HuH-7 (cell line): ENCODE results near the gene STIM2.
"Not testable (repeated sequence)": the region's sequence is repeated elsewhere in the genome, so short reads cannot be mapped to it uniquely, and the experiment has no call there.

Experiments used
- DNase-seq: peaks from one replicate; pipeline ENCODE4 v3.0.0; 2011; ENCODE audit warnings: low spot score

The STIM2 gene

DNA sequence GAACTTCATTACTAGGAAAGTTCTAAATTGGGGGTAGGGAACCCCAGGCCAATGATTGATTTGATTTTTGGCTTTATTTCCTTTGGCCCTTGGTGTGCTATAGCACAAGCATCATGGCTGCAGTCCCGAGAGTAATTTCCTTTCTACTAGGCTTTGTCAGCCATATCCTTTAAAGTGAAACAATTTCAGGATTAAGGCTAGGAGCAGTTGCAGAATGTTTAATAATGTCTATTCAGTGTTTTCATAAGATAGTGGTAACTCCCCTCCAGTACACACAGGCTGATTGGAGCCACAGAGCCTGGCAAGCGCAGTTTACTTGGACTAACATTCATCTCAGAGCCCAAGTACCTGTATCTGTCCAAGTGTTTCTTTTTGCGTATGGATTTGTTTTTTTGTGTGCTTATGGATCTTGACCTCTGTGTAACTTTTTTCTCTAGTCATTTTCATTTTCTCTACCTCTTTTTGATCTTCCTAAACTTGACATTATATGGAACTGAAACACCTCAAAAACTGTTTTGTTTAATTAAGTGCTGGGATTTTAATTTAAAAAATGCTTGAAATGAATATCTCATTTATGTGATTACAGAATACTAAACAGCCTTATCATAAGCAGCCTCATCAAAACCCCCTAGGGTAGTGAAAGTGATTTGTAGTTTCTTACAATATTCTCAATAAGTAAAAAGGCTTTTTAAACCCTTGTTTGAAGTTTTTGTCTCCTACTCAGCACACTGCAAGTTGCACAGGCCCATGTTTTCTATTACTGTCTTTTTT lies 7.5 kb downstream of the STIM2 start:
- DNase-seq, result no peak

DNA sequence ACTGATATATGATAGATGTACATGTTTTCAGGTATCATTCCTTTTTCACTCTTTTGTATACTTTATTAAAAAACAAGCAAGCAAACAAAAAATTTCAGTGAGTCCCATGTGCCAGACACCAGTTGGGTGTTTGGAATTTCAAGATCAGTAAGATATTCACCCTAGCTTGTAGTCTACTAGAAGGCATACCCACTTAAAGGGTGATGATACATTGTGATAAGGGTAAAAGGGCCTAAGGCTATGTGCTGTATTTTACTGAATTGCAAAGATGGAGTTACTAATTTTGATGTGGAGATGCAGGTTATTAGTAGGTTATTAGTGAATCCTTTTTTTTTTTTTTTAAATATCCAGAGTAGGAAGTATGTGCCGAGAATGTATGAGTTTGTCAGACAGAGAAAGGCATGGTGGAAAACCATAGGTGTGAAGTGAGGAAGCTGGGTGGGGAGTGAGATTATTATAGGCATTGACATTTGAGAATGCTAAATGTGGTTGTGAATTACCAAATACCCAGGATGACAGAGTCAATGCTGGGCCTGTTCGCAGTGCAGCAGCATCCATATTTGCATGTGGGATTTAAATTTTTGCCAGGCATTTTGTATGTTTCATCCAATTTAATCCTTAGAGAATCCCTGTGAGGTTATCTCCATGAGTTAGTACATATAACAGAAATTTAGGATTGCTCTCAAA lies 10.1 kb downstream of the STIM2 start:
- DNase-seq, result no peak

DNA sequence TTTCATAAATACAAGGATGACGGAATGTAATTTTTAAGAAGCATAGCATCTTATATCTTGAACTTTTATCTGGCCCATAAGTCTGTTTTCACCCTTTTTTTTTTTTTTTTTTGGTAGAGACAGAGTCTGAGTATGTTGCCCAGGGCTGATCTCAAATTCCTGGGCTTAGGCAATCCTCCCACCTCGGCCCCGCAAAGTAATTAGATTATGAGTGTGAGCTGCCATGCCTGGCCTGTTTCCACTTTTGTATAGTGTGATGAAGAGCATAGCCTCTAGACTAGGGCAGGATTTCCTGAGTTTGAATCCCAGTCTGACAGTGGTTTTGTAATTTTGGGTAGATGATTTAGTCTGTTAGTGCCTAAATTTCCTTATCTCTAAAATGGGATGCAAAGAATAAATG lies 11.0 kb downstream of the STIM2 start:
- no peak for DNase-seq

DNA sequence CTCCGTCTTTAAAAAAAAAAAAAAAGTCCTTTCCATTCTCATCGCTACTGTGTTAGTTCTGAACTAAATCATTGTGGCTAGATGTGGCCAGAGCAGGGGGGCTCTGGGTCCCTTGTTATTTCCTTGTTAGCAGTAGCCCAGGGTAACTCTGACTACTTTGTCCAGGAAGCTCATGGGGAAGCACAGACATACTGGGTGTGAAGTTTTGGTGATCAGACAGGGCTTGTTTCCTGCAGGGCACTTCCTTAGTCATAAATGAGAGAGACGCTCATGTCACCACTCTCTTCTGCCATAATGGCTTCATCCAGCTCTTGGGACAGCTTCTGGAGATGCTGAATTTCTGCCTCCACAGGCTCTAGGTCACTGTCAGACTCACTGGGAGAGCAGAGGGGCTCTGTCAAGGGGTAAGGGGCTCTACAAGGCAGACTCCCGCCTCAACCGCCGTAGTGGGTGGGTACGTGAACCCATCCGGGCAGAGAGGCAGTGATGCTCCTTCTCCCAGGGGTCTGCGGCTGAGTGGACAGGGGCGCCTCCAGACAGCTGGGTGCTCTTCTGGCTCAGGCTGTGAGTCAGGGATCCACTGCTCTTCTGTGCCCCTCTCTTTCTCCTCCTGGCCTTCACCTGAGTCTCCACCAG lies 12.9 kb downstream of the STIM2 start:
- DNase-seq, result no peak

DNA sequence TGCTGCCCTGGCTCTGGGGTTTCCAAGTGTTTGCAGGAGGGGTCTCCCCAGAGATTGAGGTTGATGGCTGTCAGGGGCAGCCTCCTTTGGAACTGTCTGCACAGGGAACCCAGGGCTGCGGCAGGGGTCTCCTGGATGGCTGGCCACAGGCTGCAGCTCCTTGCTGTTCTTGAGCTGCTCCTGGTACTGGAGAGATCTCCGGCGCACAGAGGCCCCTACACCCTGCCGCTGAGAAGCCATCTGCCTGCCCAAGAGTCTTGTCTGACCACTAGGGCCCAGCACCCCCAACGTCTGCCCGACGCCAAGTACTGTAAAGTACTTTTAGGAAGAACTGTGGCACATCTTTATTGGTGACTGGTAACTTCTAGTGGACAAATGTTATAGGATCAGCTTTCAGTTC lies 13.5 kb downstream of the STIM2 start:
- no peak for DNase-seq

DNA sequence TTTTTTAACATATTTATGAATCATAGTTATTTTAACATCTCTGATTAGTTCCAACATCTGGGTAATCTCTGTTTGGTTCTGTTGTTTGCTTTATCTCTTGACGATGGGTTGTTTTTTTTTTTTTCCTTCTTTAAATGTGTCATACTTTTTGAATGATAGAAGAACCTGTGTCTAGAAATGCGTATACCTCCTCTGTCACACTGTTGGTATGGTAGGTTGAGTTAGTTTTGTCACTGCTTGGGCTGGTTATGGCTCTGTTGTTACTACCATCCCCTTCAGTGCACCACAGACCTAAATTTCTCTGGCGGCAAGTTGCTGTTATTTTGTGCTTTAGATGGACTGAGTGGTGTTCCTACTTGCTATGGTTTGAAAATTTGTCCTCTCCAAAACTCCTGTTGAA lies 16.8 kb downstream of the STIM2 start:
- DNase-seq, result no peak

DNA sequence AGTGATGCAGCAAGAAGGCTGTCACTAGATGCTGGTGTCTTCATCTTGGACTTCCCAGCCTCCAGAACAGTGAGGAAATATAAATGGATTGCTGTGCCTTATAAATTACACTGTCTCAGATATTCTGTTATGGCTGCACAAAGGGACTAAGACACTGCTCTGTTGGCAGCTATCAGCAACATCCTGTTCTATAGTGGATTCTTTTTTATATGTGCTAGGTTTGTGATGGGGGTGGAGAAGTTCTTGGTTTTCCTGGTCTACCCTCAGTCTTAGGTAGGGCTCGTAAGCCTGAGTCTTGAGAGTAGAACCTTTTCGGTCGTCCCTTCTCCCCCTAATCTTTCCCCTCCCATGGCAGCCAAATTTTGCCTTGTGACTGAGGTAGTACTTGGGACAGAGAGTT lies 17.3 kb downstream of the STIM2 start:
- DNase-seq, result no peak

DNA sequence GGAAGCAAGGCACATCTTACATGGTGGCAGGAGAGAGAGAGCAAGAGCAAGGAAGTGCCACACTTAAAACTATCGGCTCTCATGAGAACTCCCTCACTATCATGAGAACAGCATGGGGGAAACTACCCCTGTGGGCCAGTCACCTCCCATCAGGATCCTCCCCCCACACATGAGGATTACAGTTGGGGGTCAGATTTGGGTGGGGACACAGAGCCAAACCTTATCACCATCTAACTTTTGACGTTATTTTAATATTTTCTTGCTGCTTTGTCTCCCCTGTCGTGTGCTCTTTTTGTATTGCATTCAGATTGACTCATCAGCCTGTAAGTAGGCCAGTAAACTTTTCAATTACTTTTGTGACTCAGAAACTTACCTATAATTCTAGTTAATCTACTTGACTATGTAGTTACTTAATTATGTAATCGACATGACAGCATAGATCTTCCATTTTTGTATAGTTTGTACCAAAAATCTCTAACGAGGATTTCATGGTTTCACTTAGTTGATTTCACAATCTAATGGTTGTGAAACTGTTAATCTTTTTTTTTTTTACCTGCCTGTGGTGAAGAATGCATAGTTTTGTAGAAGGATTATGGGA lies 18.3 kb downstream of the STIM2 start:
- no peak for DNase-seq

DNA sequence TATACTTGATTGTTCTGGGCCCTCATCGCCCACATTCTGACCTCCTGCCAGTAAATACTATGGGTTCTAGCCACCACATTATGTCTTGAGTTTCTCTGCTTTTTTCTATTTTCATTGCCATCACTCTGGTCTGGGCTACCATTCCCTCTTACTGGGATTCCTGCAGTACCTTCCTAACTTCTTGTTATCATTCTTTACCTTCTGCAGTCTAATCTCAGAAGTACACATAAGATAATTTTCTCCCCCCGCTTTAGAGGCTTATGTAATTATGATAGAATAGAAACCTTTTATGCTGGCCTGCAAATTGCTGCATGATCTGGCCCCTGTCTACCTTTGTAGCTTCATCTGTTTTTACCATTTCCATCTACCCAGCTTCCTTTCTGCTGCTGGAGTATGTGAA lies 19.2 kb downstream of the STIM2 start:
- no peak for DNase-seq

DNA sequence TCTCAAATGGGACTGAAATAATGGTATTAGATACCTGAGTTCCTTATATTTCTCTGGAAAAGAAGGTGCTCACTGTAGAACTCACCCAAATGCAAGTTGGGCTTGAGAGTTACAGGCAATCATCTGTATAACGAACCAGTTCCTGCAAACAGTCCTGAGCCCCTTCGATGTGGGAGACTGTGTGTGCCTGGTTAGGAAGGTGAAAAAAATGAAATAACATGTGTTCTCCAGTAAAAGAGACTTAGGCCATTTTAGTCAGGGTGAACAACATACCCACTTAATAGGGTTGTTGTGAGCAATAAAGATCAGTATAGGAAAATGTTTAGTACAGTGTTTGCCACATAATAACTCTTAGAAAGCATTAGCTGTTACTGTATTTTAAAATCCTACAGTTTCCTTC lies 23.4 kb downstream of the STIM2 start:
- DNase-seq, result no peak

DNA sequence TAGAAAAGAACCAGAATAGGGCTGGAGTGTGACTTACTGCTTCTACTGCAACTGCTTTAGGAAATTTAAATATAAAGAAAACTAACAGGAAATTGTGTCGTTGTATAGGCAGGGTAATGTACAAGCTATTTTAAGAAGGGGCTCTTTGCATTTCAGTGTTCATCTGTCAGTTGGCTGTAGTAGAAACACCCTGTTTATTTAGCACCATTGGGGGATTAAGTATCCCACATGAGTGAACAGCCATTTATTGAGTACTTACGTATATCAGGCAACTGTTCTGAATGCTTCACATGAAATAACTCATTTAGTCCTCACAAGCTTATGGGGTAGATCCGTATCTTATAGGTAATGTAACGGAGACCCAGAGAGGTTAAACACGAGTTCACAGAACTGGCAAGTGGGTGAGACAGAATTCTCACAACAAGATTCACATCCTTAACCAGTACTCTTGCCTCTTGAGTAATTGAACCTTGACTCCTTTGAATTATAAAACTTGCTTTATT lies 23.9 kb downstream of the STIM2 start:
- DNase-seq, result no peak

DNA sequence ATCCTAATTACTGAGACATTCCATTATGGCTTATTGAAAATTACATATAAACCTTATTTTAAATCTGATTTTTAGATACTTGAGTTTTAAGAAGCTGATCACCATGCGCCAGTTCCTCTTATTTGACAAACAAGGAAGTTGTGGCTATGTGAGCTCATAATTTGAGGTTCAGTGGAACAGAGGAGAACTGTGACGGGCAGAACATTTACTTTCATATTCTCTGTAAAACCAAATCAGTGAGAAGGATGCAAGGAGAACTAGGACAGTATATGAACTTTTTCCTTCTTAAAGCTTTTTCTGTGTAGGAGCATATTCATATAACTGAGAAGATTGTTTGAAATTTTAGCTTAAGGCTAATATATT lies 25.3 kb downstream of the STIM2 start:
- no peak for DNase-seq

DNA sequence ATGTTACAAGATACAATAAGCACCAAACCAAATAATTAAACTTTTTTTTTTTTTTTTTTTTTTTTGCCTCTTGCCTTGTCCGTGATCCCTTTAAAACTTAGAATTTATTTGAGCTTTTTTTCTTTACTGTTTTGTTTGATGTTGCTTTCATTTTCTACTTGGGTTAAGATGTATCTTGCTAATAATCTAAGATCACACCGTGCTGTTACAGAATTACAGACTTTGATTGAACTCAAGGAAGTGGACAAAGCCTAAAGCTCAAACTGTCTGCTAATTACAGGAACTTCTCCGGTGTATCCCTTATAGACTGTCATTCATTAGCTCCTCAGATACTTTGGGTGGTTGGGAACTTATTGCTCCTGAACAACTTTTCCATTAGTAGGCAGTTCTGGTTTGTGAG lies 26.5 kb downstream of the STIM2 start:
- DNase-seq, result no peak

DNA sequence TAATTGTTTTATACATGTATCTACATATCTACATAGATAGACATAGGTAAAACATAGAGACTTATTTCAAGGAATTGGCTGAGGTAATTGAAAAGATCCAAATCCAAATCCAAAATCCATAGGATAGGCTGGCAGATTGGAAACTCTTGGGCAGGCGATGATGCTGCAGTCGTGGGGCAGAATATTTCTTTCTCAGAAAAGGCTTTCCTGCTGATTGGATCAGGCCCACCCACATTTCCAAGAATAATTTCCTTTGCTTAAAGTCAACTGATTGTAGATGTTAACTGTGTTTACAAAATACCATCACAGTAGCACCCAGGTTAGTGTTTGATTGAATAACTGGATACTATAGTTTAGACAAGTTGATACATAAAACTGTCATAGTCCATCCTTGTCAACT lies 27.2 kb downstream of the STIM2 start:
- no peak for DNase-seq

DNA sequence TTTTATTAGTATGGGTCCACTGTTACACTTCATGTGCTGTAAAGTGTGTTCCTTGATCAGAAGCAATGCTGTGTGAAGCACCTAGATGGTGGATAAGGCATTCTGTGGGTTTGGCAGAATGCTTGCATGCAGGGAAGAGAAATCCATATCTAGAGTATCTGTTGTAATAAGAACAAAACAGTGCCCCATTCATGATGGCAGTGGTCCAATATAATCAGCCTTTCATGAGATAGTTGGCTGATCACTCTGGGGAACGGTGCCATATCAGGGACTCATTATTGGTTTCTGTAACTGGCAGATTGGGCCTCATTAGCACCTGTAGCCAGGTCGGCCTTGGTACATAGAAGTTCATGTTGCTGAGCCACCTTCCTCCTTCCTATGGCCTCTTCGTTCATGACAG lies 28.7 kb downstream of the STIM2 start:
- no peak for DNase-seq

DNA sequence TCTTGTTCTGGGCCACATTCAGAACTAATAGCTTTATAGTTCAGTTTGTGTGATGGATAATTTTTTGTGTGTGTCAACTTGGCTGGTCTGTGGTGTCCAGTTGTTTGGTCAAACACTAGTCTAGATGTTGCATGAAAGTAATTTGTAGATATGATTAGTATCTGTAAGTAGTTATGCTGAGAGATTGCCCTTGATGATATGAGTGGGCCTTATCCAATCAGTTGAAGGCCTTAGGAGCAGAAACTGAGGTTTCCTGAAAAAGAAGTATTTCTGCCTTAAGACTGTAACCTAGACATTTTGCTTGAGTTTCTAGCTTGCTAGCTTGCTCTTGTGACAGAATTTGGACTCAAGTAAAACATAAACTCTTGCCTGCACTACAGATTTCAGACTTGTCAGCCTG lies 30.4 kb downstream of the STIM2 start:
- DNase-seq, result no peak

DNA sequence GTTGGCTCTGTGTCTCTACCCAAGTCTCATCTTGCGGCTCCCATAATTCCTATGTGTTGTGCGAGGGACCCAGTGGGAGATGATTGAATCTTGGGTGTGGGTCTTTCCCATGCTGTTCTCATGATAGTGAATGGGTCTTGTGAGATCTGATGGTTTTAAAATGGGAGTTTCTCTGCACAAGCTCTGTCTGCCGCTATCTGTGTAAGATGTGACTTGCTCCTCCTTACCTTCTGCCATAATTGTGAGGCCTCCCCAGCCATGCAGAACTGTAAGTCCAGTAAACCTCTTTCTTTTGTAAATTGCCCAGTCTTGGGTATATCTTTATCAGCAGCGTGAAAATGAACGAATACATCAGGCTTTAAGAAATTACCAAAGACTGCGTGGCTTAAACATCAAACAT lies 31.2 kb downstream of the STIM2 start:
- no peak for DNase-seq

DNA sequence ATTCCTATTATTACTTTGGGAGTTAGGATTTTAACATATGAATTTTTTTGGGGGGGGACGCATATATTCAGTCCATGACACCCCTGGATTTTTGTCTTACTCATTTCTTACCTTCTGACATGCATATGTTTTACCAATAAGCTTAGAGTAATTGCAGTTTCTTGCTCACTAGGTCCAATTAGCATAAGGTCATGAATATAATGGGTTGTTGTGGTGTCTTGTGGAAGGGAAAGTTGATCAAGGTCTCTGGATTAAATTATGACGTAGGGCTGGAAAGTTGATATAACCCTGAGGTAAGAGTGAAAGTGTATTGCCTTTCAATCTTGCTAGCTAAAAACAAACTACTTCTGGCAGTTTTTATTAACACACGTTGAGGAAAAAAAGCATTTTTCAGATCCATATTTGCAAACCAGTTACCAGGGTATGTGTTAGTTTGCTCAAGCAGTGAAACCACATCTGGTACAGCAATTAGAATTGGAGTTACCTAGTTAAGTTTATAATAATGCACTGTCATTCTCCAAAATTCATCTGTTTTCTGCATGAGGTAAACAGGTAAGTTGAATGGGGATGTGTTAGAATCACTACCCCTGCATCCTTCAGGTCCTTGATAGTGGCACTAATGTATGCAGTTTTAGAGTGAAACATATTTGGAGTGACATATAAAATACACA lies 32.0 kb downstream of the STIM2 start:
- DNase-seq, result no peak

DNA sequence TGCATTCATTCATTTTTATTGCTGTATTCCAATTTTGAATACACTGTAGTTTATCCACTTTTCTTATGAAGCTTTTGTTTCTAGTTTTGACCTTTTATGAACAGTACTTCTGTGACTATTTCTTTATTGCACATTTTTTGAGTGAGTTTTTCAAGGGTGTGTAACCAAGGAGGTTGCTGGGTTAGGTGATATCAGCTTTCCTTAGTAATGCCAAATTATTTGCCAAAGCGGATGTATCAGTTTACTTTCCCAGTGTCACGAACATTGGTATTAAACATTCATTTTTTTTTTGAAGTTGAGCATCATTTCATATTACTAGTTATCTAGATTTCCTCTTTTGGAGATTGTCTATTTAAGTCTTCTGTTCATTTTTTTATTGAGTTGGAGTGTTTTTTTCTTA lies 32.9 kb downstream of the STIM2 start:
- no peak for DNase-seq

DNA sequence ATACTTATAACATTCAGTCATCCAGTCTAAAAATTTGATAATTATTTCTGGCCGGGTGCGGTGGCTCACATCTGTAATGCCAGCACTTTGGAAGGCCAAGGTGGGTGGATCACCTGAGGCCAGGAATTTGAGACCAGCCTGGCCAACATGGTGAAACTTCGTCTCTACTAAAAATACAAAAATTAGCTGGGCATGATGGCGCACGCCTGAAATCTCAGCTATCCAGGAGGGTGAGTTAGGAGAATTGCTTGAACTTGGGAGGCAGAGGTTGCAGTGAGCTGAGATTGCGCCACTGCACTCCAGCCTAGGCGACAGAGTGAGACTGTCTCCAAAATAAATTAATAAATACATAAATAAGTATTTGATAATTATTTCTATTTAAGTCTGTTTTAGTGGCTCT lies 34.2 kb downstream of the STIM2 start:
- not testable (repeated sequence) for DNase-seq

DNA sequence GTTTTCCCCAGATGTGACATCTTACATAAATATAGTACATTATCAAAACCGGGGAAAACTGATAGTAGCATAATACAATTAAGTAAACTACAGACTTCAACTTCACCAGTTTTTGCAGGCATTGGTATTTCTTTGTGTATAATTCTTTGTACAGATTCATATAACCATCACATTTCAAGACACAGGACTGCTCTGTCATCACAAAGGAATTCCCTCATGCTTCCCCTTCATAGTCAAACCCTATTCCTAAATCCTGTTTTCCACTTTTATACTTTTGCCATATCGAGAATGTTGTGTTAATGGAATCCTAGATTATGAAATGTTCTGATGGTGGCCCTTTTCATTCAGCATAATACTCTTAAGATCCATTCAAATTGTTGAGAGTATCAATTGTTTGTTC lies 36.0 kb downstream of the STIM2 start:
- no peak for DNase-seq

DNA sequence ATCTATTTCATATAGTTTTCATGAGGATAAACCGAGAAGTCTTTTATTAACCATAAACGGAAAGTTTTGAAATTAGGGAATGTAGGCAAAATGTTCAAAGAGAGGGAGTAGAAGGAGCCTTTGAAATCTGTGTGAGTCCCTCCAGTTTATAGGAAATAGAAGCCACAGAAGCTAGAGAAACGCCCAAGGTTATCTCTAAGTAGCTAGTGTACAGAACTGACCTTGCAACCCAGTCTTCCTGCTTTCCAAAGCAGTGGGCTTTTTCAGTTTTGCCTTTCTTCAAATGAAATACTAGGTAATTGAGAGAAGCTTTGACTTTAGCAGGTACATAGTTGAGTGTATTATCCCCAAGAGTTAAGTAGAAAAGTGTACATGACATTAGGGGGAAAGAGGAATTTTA lies 39.4 kb downstream of the STIM2 start:
- no peak for DNase-seq
